HuH-7.5 (cell line): ENCODE data around the gene MCOLN1.
"Not testable (repeated sequence)": the region's sequence is repeated elsewhere in the genome, so short reads cannot be mapped to it uniquely, and the experiment has no call there.

Experiments used
- DNase-seq: peaks from one replicate; pipeline ENCODE4 v3.0.0; 2011; ENCODE audit warnings: low spot score

Gene MCOLN1

DNA sequence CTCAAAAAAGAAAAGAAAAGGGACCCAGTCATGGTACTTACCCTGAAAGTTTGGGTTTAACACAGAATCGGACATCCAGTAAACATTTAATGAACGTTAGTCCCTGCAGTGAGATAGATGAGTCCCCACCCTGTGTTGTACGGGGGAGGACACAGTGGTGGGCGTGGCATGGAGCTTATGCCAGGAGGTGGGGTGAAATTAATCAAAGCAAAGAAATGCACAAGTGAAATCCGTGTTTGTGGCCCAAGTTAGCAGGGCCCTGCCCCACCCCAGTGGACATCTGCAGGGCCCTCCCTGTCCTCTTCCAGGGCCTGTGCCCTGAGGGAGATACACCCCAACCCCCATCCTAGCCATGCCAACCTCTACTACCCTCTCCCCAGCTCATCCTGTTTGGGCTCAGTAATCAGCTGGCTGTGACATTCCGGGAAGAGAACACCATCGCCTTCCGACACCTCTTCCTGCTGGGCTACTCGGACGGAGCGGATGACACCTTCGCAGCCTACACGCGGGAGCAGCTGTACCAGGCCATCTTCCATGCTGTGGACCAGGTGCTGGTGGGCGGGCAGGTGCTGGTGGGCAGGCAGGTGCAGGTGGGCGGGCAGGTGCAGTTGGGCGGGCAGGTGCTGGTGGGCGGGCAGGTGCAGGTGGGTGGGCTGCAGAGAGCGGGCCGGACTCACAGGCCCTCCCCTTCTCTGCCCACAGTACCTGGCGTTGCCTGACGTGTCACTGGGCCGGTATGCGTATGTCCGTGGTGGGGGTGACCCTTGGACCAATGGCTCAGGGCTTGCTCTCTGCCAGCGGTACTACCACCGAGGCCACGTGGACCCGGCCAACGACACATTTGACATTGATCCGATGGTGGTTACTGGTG lies 3.9 kb downstream of the MCOLN1 start:
- DNase-seq = no peak

GRCh38 chr19:7527516-7528191 lies 5.2 kb downstream of the MCOLN1 start:
- DNase-seq = no peak

GRCh38 chr19:7528192-7528519 lies 5.7 kb downstream of the MCOLN1 start:
- DNase-seq = no peak

- no peak for DNase-seq
Measured at GRCh38 chr19:7528522-7529245, 6.3 kb downstream of the MCOLN1 start.

GRCh38 chr19:7529246-7529600 lies 6.8 kb downstream of the MCOLN1 start:
- no peak for DNase-seq

DNA sequence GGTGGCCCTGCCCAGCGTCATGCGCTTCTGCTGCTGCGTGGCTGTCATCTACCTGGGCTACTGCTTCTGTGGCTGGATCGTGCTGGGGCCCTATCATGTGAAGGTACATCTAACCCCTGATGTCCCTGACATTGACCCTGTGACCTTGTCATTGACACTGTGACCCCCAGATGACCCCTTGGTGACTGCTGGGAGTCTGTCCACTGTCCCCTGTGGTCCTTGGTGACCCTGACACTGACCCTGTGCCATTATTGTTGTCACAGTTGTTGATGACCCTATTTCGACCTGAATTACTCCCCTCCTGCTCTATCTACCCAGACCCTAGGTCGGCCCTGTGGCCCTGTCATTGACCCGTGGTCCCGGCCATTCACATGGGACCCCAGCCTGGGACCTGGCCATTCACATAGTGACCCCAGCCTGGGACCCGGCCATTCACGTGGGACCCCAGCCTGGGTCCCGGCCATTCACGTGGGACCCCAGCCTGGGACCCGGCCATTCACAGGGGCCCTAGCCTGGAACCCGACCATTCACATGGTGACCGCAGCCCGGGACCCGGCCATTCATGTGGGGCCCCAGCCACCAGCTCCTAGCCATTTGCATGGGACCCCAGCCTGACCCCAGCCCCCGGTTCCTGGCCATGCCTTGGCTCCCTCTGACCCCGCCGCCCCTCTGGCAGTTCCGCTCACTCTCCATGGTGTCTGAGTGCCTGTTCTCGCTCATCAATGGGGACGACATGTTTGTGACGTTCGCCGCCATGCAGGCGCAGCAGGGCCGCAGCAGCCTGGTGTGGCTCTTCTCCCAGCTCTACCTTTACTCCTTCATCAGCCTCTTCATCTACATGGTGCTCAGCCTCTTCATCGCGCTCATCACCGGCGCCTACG lies 7.4 kb downstream of the MCOLN1 start:
- DNase-seq = no peak

- no peak for DNase-seq
Measured at GRCh38 chr19:7533281-7533885, 11.0 kb downstream of the MCOLN1 start.

DNA sequence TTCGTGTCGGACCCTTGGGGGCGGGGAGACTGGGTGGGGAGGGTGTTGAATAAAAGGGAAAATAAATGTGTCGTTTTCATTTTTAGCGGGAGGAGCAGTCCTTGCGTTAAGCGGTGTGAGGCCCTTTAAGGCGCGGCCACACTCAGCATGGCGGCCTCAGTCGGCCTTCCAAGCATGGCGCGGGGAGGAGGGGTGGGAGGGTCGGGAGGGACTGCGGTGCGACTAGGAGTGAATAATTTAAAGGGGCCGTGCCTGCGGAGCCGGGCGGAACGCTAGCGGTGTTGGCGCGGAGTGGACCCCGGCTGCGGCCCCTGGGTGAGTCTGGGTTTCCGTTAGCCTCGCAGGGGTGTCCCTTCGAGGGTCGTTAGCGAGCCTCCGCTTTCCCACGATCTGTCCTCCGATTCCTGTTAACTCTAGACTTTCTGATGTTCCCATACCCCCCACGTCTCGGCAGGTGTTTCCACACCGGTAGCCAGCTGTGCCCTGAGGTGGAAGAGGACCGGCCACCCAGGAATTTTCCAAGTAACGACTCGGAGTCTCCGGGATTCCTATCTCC lies 11.6 kb downstream of the MCOLN1 start:
- DNase-seq = peak; percentile 97

DNA sequence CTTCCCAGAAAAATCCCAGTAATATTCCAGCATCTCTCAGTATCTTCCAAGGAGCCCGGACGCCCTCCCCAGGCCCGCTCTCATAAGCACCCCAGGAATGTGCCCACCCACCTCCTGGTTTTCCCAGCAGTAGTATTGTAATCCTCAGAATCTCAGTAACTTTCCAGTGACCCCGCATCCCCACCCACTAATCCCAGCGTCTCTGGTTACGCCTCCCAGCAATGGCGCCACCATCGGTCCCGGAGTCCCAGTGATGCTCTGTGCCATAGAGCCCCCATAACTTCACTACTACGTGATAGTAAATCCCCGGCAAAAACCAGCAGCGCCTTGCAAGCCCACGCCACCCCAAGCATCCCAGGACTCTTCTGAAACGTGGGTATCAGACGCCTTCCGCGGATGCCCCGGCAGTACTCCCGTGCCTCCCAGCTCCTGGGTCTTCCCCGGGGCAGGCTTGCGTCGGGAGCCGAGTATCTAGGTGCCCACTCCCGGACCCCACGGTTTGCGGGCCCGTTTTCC lies 12.2 kb downstream of the MCOLN1 start:
- peak; percentile 95 for DNase-seq

DNA sequence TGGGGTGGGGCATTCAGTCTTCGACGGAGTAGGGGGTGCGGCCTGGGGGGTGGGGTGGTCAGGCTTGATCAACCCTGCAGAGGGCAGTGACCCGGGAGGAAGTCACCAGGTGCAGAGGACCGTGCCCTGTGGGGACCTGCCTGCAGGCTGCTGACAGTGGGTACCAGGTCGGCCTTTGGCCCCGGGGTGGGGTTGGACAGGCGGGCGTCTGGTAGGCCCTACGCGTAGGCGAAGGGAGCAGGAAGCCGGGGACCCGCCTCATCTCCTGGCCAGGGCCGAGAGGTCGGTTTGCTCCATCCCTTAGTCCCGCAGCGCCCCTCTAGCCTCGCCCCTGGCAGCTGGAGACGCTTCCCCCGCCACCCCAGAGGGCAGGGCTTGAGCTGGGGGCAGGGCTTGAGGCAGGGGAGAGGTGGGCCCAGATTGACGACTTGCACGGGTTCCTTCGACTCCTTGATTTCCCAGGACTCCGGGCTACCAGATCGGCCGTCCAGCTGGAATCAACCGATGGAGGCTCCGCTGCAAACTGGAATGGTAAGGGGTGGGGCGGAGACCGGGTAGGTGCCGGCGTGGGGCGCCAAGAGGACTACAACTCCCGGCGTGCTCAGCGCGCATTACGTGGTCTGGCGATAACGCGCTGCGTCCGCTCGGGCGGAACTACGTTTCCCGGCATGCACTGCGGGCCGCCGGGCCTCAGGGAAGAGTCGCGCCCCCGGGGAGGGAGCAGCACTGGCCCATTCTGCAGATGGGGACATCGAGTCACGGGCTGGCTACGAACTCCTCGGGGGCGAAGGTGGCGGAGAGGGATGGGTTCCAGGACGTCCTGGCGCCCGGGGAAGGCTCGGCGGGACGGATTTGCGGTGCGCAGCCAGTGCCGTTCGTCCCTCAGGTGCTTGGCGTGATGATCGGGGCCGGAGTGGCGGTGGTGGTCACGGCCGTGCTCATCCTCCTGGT lies 12.9 kb downstream of the MCOLN1 start, which contains the start of gene PNPLA6:
PNPLA6 (plus strand) TSS at position 671 of the 951 bp plus-strand sequence; CDS start at position 743, 72 bp downstream.
- DNase-seq = peak; percentile 97

GRCh38 chr19:7535998-7536695 lies 13.7 kb downstream of the MCOLN1 start:
- no peak for DNase-seq

DNA sequence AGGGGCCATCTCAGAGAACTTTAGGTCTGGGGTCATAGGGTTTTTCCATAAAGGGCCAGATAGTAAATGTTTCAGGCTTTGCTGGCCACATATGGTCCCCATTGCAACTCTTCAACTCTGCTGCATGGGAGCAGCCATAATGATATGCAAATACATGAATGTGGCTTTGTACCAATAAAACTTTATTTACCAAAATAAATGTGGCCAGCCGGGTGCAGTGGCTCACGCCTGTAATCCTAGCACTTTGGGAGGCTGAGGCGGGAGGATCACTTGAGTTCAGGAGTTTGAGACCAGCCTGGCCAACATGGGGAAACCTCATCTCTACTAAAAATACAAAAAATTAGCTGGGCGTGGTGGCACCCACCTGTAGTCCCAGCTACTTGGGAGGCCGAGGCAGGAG lies 16.6 kb downstream of the MCOLN1 start:
- DNase-seq = not testable (repeated sequence)

DNA sequence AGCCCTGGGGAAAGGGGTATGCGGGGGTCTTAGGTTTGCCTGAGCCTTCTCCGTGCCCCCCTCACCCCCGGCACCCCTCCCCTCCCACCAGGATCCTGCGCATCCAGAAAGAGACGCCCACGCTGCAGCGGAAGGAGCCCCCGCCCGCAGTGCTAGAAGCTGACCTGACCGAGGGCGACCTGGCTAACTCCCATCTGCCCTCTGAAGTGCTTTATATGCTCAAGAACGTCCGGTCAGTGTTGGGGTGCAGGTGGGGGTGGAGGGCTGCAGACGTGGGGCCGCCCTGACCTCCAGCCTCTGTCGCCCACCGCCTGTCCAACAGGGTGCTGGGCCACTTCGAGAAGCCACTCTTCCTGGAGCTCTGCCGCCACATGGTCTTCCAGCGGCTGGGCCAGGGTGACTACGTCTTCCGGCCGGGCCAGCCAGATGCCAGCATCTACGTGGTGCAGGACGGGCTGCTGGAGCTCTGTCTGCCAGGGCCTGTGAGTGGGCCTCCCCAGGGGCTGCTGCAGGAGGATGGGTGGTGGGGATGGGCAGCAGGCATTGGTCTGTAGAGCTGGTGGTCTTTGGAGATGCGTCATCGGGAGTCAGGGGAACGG lies 17.5 kb downstream of the MCOLN1 start:
- no peak for DNase-seq

GRCh38 chr19:7540761-7541474 lies 18.5 kb downstream of the MCOLN1 start:
- DNase-seq = no peak

DNA sequence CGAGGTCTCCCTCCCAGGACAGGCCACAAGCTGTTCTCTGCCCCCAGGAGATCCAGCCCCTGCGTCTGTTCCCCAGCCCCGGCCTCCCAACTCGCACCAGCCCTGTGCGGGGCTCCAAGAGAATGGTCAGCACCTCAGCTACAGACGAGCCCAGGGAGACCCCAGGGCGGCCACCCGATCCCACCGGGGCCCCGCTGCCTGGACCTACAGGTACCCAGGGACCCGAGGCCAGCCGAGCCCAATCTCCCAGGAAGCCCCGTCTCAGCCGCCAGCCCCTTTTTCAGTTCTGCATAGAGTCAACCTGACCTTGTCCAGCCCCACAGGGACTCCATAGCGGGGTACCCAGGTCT lies 19.0 kb downstream of the MCOLN1 start:
- DNase-seq = no peak

- no peak for DNase-seq
Measured at GRCh38 chr19:7541828-7542443, 19.5 kb downstream of the MCOLN1 start.

- no peak for DNase-seq
Measured at GRCh38 chr19:7542556-7543348, 20.3 kb downstream of the MCOLN1 start.
